OCI-LY7 (cell line): ENCODE results near the gene PADI4. TPM values are rescaled to one million over a fixed set of nuclear protein-coding genes. Genes with fewer than 3 reads are reported as not detected.

Experiments
- BruUV-seq: library from RNA; stranded (reverse); fragments of 400-500 nt; replicated peaks from 2 replicates; lab custom pipeline; 2021; lab: Mats Ljungman, UMichigan
- CTCF ChIA-PET: fragments of 300-600 bp; sonication (Branson Sonifier 250); formaldehyde crosslinking; loops from one replicate; lab custom pipeline; 2022; ENCODE audit warnings: antibody characterized with exemption; ENCODE audit not compliant: unreplicated experiment; lab: Charles Lee
- POLR2A ChIA-PET: fragments of 300-600 bp; sonication (Branson Sonifier 250); formaldehyde crosslinking; loops from one replicate; lab custom pipeline; 2022; ENCODE audit warnings: antibody characterized with exemption; lab: Charles Lee
- DNase-seq: peaks from one replicate; pipeline ENCODE4 v3.0.0-alpha.2; 2015; ENCODE audit warnings: low spot score
- H2AFZ ChIP-seq: fragments of 200-600 bp; sonication (generic), shearing (Covaris generic); 2 replicates; pipeline ENCODE4 v1.6.1; 2014; ENCODE audit warnings: mild to moderate bottlenecking, antibody characterized with exemption, low read length, moderate library complexity
- H3K27ac ChIP-seq: fragments of 200-600 bp; sonication (generic); 2 replicates; pipeline ENCODE4 v1.5.1; 2014; ENCODE audit warnings: mixed run types, low read depth, mild to moderate bottlenecking, moderate library complexity, low read length, inconsistent platforms; ENCODE audit not compliant: poor library complexity, severe bottlenecking
- H3K36me3 ChIP-seq: fragments of 200-600 bp; sonication (generic); 2 replicates; pipeline ENCODE4 v1.6.1; 2014; ENCODE audit warnings: mild to moderate bottlenecking, antibody characterized with exemption, low read length, moderate library complexity, mixed read lengths; ENCODE audit not compliant: insufficient read depth
- H3K4me1 ChIP-seq: fragments of 200-600 bp; sonication (generic); 2 replicates; pipeline ENCODE4 v1.5.1; 2014; ENCODE audit warnings: mild to moderate bottlenecking, low read length; ENCODE audit not compliant: insufficient read depth, poor library complexity, severe bottlenecking
- H3K4me2 ChIP-seq: fragments of 200-600 bp; sonication (generic); 2 replicates; pipeline ENCODE4 v1.6.1; 2014; ENCODE audit warnings: mild to moderate bottlenecking, low read length
- H3K4me3 ChIP-seq: fragments of 200-600 bp; sonication (generic); 2 replicates; pipeline ENCODE4 v1.5.1; 2014; ENCODE audit warnings: mild to moderate bottlenecking, low read depth, low read length; ENCODE audit not compliant: poor library complexity, severe bottlenecking
- H3K79me2 ChIP-seq: fragments of 200-600 bp; sonication (generic); 2 replicates; pipeline ENCODE4 v1.6.1; 2016; ENCODE audit warnings: low read depth, mild to moderate bottlenecking, low read length, moderate library complexity, mixed read lengths; ENCODE audit not compliant: insufficient read depth
- H3K9me2 ChIP-seq: fragments of 200-600 bp; sonication (generic); 2 replicates; pipeline ENCODE4 v1.6.1; 2016; ENCODE audit warnings: mild to moderate bottlenecking, low read length, mixed read lengths; ENCODE audit not compliant: insufficient read depth
- H3K9me3 ChIP-seq: fragments of 200-600 bp; sonication (generic); 2 replicates; pipeline ENCODE4 v1.6.1; 2014; ENCODE audit warnings: mild to moderate bottlenecking, mixed run types, low read length, mixed read lengths
- H4K20me1 ChIP-seq: fragments of 200-600 bp; sonication (generic); 2 replicates; pipeline ENCODE4 v1.6.1; 2014; ENCODE audit warnings: mild to moderate bottlenecking, antibody characterized with exemption, low read length, moderate library complexity, mixed read lengths; ENCODE audit not compliant: insufficient read depth
- CTCF ChIP-seq: fragments of 200-600 bp; sonication (generic); conservative IDR thresholded peaks from 2 replicates; pipeline ENCODE4 v1.5.1; 2014; ENCODE audit warnings: mild to moderate bottlenecking, antibody characterized with exemption, low read length, moderate library complexity, mixed read lengths
- EZH2phosphoT487 ChIP-seq: fragments of 200-600 bp; sonication (generic); IDR thresholded peaks from 2 replicates; pipeline ENCODE4 v1.6.1; 2018; ENCODE audit warnings: low read depth, borderline replicate concordance, mild to moderate bottlenecking, mixed run types, antibody characterized with exemption, low read length, moderate library complexity, mixed read lengths
- intact Hi-C: fragments of 100-400 bp; cut with micrococcal nuclease; formaldehyde crosslinking; loops from one replicate; pipeline ENCODE4 v1.10.0; 2022; ENCODE audit not compliant: unreplicated experiment
- total RNA-seq, 2 experiments: library from RNA; depleted of rRNA in 1 of 2; stranded (reverse); fragments of >200 nt in 1 of 2; shearing (Covaris generic) in 1 of 2; gene quantifications; 2 replicates each; pipeline ENCODE4 v1.2.3, GENCODE V29; 2014 to 2022

PADI4 gene
- total RNA-seq, 2 experiments from 2014 or later: 0.19 TPM; not detected in 1

GRCh38 chr1:17273096-17273495 lies 34.9 kb upstream of the PADI4 start:
- H3K9me2 ChIP-seq: no peaks in the 10 kb centered on the region
- CTCF ChIA-PET: no interaction called here
- no peaks in the 10 kb centered on the region for H3K9me3 ChIP-seq
- H3K4me3 ChIP-seq: no peak overlapping the region
- H4K20me1 ChIP-seq: no peaks in the 10 kb centered on the region
- intact Hi-C loops: no loop called here
- DNase-seq: no peak
- BruUV-seq: no TSS peak
- H3K36me3 ChIP-seq: no peaks in the 10 kb centered on the region
- POLR2A ChIA-PET: no interaction called here
- no peaks in the 10 kb centered on the region for H3K79me2 ChIP-seq
- TF ChIP-seq CTCF: no peak
- no peak for TF ChIP-seq EZH2phosphoT487
- H3K4me2 ChIP-seq: no peak overlapping the region
- no peak overlapping the region for H3K27ac ChIP-seq
- H2AFZ ChIP-seq: no peak overlapping the region
- H3K4me1 ChIP-seq: no peaks in the 10 kb centered on the region

- H3K9me2 ChIP-seq: no peaks in the 10 kb centered on the region
- no peak overlapping the region for H2AFZ ChIP-seq
- intact Hi-C loops: no loop called here
- TF ChIP-seq EZH2phosphoT487 (no peak), CTCF (peak; percentile 84)
- no peaks in the 10 kb centered on the region for H3K4me1 ChIP-seq
- H3K79me2 ChIP-seq: no peaks in the 10 kb centered on the region
- ChIA-PET CTCF (no interaction called here), POLR2A (no interaction called here)
- H3K4me2 ChIP-seq: no peak overlapping the region
- DNase-seq: peak; percentile 32
- no peaks in the 10 kb centered on the region for H4K20me1 ChIP-seq
- no peaks in the 10 kb centered on the region for H3K36me3 ChIP-seq
- BruUV-seq: no TSS peak
- no peak overlapping the region for H3K4me3 ChIP-seq
- no peaks in the 10 kb centered on the region for H3K9me3 ChIP-seq
- no peak overlapping the region for H3K27ac ChIP-seq
These were observed 33.5 kb upstream of the PADI4 start for GRCh38 chr1:17274186-17275170.

- Histone ChIP-seq H2AFZ (no peak overlapping the region), H3K27ac (no peak overlapping the region), H3K4me2 (no peak overlapping the region), H3K36me3 (no peaks in the 10 kb centered on the region), H3K4me3 (no peak overlapping the region), H3K4me1 (no peaks in the 10 kb centered on the region), H3K79me2 (no peaks in the 10 kb centered on the region), H3K9me3 (no peaks in the 10 kb centered on the region), H3K9me2 (no peaks in the 10 kb centered on the region), H4K20me1 (no peaks in the 10 kb centered on the region)
- TF ChIP-seq EZH2phosphoT487: no peak
- no peak for TF ChIP-seq CTCF
- BruUV-seq: no TSS peak
- POLR2A ChIA-PET: interaction anchor here (0.6 kb wide), 1 partner anchor 343 kb away, joined by 3 read pairs; no protein-coding TSS in a partner anchor
- DNase-seq: no peak
- CTCF ChIA-PET: no interaction called here
- intact Hi-C loops: no loop called here
These were observed 31.4 kb upstream of the PADI4 start for GRCh38 chr1:17276568-17276967.
